ENCODE measurements around the gene CCR4.

Gene CCR4

DNA sequence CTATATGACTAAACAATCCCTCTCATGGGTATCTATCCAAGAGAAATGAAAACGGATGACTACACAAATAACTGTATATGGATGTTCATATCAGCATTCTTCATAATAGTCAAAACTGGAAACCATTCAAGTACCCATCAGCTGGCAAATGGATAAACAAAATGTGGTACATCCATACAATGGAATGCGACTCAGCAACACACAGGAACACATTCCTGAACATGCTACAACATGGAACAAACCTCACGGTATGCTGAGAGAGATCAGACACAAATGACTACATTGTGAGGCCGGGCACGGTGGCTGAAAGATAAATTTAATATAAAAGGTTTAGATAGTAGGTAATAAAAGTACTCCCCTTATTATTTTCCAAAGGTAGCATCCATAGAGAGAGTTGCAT, 42.6 kb downstream of the CCR4 start:
- Histone ChIP-seq H3K27me3 (no peaks in the 10 kb centered on the region), H3K36me3 (peaks cover 7 to 22% (median 14%) of the 10 kb centered on the region in 3 donors), H3K9me3 (no peaks in the 10 kb centered on the region), H3K27ac (no peak overlapping the region), H3K4me3 (no peak overlapping the region), H3K4me1 (no peaks in the 10 kb centered on the region)
- no peak for TF ChIP-seq CTCF (IDR thresholded peaks at IDR 0.05)
- intact Hi-C loops (cut with DNase I; ENCODE audit: low total_unique reads): no loop called here
- no peak for DNase-seq

- Histone ChIP-seq H3K4me3 (no peak overlapping the region), H3K4me1 (no peaks in the 10 kb centered on the region), H3K27me3 (no peaks in the 10 kb centered on the region), H3K27ac (no peak overlapping the region), H3K9me3 (no peaks in the 10 kb centered on the region), H3K36me3 (peaks cover 12 to 31% (median 19%) of the 10 kb centered on the region in 3 donors)
- DNase-seq: no peak
- intact Hi-C loops (cut with DNase I; ENCODE audit: low total_unique reads): no loop called here
- no peak for TF ChIP-seq CTCF (IDR thresholded peaks at IDR 0.05)
Measured at GRCh38 chr3:32995098-32995497, 43.7 kb downstream of the CCR4 start.

DNA sequence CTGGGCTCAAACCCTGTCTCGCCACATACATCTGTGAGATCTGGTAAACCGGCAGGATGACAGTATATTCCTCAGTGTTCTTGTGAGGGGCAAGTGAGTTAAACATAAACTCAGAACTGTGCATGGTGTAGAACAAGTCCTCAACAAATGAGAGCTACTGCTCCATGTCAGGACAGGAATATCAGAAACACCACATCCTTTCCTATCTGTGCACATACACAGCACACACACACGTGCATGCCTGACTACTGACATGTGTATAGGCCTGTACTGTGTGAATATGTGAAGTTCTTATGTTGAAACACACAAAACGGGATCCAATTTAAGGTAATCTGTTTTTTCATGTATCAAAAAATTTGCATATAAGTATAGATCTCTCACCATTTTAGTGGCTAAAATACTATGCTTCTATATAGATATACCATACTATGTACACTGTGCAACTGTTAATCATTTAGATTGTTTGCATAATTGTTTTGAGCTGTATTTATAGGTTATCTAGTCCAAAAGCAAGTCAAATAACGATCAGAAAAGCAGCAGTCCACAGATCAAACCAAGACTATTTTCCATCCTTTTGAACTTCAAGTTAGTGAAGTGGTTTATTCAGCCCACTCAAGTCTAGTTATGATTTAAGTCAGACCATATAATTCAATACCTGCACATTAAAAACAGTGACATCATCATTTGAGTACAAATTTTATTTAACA, 44.8 kb downstream of the CCR4 start:
- Histone ChIP-seq H3K27ac (no peak overlapping the region), H3K9me3 (no peaks in the 10 kb centered on the region), H3K27me3 (no peaks in the 10 kb centered on the region), H3K4me1 (no peaks in the 10 kb centered on the region), H3K36me3 (peaks cover 12 to 37% (median 19%) of the 10 kb centered on the region in 3 donors), H3K4me3 (no peak overlapping the region)
- DNase-seq: no peak
- intact Hi-C loops (cut with DNase I; ENCODE audit: low total_unique reads): no loop called here
- no peak for TF ChIP-seq CTCF (IDR thresholded peaks at IDR 0.05)

GRCh38 chr3:32996755-32997091, 45.3 kb downstream of the CCR4 start:
- intact Hi-C loops (cut with DNase I; ENCODE audit: low total_unique reads): no loop called here
- Histone ChIP-seq H3K4me1 (no peaks in the 10 kb centered on the region), H3K27me3 (no peaks in the 10 kb centered on the region), H3K9me3 (no peaks in the 10 kb centered on the region), H3K4me3 (no peak overlapping the region), H3K36me3 (peaks cover 12 to 40% (median 19%) of the 10 kb centered on the region in 3 donors), H3K27ac (no peak overlapping the region)
- TF ChIP-seq CTCF (IDR thresholded peaks at IDR 0.05): no peak
- DNase-seq: no peak

DNA sequence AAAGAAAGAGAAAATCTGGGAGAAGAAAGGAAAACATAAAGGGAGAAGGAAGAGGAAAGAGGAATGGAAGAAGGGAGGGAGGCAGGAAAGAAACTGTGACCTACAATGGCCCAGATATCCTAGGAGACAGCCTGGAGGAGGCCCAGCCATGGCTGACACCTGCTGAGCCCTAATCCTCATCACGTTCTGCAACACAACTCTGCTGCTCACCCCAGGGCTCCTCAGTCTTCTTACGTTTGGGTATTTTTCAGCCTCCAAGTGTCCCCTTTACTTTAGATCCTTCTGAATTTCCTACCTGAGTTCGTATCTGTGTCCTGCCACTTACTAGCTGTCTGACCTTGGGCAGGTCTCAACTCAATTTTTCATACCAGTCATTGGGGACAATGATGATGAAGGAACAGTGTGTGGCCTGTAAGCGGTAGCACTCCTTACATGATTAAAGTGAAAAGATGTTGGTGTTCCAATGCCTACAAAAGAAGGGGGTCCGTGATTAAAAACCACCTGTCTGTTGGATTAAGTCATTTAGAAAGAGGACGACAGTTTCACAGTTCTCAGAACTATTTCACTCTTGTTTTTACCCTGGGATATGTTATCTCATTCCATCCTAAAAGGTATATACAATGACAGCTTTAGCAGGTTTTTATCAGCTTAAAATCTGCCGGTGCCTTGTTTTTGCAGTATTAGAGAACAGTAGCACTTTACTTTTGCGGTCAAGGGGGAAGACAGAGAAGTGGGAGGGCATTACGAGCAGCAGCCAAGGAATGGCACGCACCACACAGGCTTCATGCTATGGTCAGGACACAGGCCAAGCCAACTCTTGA, 47.4 kb downstream of the CCR4 start:
- peaks cover 12 to 47% (median 16%) of the 10 kb centered on the region in 3 donors for H3K36me3 ChIP-seq
- no peaks in the 10 kb centered on the region for H3K9me3 ChIP-seq
- intact Hi-C loops (cut with DNase I; ENCODE audit: low total_unique reads): no loop called here
- H3K4me3 ChIP-seq: no peak overlapping the region
- no peak for DNase-seq
- peaks cover 0 to 11% (median 3%) of the 10 kb centered on the region in 4 donors for H3K4me1 ChIP-seq
- H3K27me3 ChIP-seq: no peaks in the 10 kb centered on the region
- TF ChIP-seq CTCF (IDR thresholded peaks at IDR 0.05): no peak
- H3K27ac ChIP-seq: no peak overlapping the region

All from tibial artery (tissue), 4 donors.